ENCODE results near the gene DLG4. TPM values are rescaled to one million over a fixed set of nuclear protein-coding genes. Genes with fewer than 3 reads are reported as not detected.

Gene DLG4
- total RNA-seq, 1 donor from 2014 or later, result 16.0 TPM

DNA sequence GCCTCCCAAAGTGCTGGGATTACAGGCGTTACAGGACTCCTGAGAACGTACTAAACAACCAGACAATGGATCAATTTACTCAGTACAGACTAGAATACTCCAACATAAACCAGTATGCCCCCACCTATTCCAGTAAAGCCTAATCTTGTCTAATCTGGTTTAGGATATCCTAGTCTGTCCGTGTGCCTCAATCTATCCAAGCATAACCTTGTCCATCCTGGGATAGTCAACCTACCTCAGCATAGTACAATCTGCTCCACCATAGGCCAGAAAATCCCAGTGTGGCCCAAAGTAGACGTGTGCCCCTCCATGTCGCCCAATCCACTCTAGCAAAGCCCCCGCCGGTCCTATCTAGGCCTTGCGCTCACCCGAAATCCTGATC lies 14.1 kb upstream of the DLG4 start:
- no peak for DNase-seq (ENCODE audit: low spot score)

GRCh38 chr17:7232114-7232513 lies 12.5 kb upstream of the DLG4 start:
- DNase-seq (ENCODE audit: low spot score), result no peak

- DNase-seq (ENCODE audit: low spot score), result no peak
Measured at GRCh38 chr17:7229504-7229903, 9.9 kb upstream of the DLG4 start.

DNA sequence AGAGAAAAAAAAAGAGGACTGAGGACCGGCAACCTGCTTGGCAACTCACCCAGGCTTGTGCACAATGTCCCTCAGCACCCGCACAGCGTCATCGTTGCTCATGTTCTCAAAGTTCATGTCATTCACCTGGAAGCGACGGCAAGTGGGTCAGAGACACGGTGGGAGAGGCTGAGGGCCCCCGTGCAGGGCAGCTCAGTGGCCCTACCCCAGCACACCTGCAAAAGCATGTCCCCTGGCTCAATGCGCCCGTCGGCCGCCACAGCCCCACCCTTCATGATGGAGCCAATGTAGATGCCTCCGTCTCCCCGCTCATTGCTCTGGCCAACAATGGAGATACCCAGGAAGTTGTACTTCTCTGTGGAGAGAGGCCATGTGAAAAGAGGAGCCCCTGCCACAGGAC lies 9.3 kb upstream of the DLG4 start:
- DNase-seq (ENCODE audit: low spot score), result no peak

GRCh38 chr17:7226721-7227710 lies 7.4 kb upstream of the DLG4 start:
- no peak for DNase-seq (ENCODE audit: low spot score)

DNA sequence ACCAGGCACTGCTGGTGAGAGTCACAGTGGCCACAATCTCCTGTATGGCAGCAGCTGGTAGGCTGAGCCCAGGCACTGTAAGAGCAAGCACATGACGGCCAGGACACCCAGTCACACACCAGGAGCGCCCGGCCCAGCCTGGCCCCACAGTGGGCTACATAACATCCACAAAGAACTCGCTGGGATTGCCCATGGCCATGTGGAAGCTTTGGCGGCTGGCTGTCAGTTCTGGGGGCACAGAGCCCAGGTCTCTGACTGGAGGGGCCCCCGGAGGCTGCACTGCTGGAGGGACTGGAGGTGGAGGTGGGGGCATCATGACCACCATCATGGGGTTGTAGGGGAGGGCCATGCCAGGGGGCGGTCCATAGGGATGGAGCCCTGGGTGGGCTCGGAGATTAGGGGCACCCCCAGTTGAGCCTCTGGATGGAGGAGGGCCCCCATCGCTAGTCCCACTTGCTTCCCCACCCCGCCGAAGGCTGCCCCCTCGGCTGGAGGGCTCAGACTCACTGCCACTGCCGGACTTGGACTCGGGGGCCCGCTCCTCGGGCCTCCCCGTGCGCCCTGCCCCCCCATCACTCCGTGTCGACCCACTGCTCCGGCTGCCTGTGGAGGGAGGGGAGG lies 6.2 kb upstream of the DLG4 start:
- DNase-seq (ENCODE audit: low spot score), result no peak

DNA sequence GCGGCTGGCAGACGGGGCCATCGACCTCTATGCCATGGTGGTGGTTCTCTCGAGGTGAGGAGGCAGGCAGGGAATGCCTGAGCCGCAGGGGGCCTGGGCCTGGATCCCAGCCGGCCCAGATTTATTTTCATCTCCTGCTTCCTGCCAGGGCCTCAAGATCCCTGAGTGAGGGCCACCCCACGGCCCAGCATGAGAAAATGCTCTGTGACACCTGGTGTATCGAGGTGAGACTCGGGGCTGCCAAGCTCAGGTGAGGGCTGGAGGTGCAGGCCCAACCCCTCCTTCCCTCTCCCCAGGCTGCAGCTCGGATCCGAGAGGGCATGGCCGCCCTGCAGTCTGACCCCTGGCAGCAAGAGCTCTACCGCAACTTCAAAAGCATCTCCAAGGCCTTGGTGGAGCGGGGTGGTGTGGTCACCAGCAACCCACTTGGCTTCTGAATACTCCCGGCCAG lies 5.0 kb upstream of the DLG4 start:
- no peak for DNase-seq (ENCODE audit: low spot score)

- DNase-seq (ENCODE audit: low spot score), result no peak
Measured at GRCh38 chr17:7224110-7224509, 4.5 kb upstream of the DLG4 start.

DNA sequence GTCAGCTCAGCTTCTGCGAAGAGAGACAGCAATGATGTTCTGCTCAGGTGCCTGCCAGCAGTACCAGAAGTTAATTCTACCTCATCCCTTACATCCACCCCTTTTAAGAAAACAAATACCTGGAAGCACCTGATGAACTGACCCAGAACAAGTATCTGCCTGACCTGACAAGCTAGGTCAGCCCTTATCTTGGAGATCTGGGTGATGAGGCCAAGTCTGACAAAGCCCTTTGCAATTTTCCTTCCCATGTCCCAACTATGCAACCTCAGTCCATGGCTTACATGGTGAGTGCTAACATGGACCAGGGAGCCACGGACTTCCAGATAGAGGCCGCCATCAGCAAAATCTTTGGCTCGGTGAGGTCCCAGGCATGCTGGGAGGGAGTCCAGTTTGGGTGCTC lies 3.7 kb upstream of the DLG4 start:
- no peak for DNase-seq (ENCODE audit: low spot score)

- no peak for DNase-seq (ENCODE audit: low spot score)
Measured at GRCh38 chr17:7222972-7223292, 3.3 kb upstream of the DLG4 start.

- no peak for DNase-seq (ENCODE audit: low spot score)
Measured at GRCh38 chr17:7222093-7222971, 2.7 kb upstream of the DLG4 start.

DNA sequence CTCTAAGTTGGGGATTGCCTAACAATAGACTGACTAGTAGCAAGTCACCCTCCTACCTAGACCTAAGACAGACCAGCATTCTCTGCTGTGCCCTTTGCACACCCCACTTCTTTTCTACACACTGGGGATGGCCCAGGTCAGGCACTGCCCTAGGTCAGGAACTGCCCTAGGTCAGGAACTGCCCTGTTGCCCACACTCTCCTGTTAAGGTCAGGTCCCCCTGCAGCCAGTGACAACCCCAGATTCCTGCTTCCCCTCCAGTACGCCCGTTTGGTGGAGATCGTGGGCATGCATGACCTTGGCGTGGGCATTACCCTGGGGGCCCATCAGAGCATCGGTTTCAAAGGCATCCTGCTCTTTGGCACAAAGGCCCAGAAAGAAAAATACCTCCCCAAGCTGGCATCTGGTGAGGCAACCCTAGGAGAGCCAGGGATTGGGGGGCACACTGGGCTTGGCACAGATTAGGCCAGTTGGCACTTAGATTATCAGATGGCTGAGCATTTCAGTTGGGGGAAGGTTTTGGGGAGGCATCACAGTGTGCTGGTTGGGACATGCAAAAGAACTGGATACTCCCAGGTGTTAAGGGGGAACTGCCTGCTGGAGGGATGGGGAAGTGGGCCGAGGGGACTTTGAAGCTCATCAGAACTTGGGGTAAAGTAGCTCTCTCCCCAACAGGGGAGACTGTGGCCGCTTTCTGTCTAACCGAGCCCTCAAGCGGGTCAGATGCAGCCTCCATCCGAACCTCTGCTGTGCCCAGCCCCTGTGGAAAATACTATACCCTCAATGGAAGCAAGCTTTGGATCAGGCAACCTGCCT lies 1.8 kb upstream of the DLG4 start:
- no peak for DNase-seq (ENCODE audit: low spot score)

DNA sequence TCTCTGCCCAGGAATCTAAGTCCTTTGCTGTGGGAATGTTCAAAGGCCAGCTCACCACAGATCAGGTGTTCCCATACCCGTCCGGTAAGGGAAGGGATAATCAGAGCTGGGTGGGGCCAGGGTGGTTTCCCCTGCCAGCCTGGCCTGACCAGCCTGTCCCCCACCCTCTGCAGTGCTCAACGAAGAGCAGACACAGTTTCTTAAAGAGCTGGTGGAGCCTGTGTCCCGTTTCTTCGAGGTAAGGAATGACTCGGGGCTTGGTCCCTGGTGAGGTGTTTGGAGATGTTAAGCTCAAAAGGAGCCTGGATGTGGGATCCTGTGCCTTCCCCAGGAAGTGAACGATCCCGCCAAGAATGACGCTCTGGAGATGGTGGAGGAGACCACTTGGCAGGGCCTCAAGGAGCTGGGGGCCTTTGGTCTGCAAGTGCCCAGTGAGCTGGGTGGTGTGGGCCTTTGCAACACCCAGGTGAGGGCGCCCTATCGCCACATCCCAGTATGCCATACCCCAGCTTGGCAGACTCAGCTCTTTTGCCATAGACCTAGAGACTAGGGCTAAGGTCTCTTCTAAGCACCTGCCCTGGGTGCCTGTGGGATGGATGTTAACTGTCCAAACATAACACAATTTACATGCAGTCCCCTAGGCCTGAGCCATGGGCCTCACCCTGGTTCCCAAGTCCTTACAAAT lies 1.1 kb upstream of the DLG4 start:
- no peak for DNase-seq (ENCODE audit: low spot score)

- DNase-seq (ENCODE audit: low spot score), result no peak
Measured at GRCh38 chr17:7219229-7219811, 316 bp downstream of the DLG4 start.

DNA sequence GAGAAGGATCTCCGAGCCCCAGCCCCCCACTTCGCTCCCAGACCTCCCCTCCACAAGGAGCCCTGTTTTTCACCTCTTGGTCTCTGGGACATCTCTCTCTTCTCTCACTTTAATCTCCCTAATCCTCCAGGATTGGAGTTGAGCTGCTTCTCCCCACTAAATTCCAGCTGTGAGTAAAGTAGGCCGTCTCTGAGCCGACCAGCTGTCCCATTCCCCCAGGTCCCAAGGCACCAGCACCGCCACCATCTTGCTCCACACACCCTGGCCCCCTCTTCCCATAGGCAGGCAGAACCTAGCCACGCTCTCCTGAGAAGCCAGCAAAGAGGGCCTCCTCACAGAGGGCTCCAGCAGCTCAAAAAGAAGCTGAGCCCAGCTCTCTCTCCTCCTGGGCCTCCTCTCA lies 878 bp downstream of the DLG4 start:
- DNase-seq (ENCODE audit: low spot score), result no peak

- DNase-seq (ENCODE audit: low spot score), result no peak
Measured at GRCh38 chr17:7218166-7218565, 1.5 kb downstream of the DLG4 start.

DNA sequence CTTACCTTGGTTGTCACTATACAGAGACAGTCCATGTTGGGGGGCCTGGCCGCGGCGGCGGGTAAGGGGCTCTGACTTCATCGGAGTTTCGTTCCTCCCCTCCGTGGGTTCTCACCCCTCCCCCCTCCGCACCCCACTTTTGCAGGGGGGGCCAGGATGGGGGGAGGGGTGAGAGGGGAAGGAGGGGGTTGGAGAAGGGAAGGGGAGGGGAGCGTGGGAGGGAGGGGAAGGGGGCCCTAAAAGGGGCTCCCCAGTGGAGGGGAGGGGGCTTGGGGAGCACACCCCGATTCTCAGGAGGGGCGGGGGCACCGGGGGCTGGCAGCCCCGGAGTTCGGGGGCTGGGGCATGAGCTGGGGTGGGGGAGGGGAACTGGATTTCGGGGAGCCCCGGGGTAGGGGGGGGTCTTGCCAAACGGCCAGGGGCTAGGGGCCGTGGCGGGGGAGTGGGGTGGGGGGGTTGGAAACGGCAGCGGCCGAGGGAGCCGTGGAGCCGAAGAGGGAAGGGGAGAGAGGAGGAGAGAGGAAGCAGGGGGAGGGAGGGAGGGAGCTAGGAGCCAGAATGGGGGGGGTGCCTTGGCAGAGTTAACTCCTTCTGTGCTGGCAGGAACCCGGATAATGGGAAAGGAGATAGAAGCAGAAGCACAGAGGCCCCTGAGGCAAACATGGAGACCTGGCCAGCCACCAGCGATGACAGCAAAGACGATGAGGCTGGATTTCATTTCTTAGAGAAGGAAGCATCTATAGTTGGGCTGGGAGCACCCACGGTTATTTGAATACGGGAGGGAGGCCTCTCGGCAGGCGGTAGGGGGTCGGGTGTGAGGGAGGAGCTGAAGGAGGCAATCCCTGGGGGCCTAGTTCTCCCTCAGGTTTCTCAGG lies 2.3 kb downstream of the DLG4 start:
- no peak for DNase-seq (ENCODE audit: low spot score)

DNA sequence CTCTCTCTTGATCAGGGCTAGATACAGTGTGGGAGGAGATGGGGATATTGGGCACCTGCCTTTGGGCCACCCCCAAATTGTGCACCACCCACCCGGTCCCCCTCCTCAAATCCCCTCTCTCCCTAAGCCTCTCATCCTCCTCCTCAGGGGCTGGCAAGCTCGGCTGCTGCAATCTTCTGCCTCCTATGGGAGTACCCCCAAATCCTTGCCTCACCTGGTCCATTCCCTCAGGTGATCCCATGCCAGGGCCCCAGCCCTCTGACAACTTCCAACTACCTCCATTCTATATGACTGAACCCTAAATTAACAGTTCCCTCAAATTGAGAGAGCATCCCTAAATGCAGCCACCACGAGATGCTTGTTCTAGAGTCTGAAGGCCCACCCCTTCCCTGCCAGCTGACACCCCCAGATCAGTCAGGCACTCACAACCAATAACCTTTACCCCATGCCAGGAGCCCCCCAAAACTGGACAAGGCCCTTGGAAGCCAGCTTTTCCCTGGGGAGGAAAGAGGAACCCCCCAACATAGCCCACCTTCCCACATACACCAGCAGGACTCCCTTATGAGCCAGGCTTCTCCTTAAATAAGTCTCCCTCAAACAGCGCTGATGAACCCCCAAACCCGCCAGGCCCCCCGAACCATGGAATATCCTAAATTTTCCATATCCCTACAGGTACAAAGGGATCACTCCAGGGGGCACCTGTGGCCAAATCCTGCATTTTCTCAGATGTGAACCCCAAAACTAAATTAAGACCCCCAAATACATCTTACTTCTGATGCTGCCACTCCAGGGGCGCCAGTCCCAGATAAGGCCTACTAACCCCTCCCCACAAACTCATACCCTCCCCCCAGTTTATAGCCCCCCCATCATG lies 3.2 kb downstream of the DLG4 start:
- DNase-seq (ENCODE audit: low spot score), result no peak

All from mesenteric fat pad (tissue), 1 donor.